ENCODE measurements around the gene HHIPL1.

HHIPL1 gene

GRCh38 chr14:99644723-99645544 lies at the start of gene HHIPL1:
Gene HHIPL1, plus strand, starts transcription at chr14:99645129. Its CDS starts 79 bp downstream, at chr14:99645208.
- no peak for TF ChIP-seq CTCF (IDR thresholded peaks at IDR 0.05; ENCODE audit: low read depth, low read length)
- no peak within 1 kb of the TSS for H3K4me3 ChIP-seq (ENCODE audit: low read depth, low read length)
- no peaks in the 10 kb centered on the region for H3K27me3 ChIP-seq (ENCODE audit: insufficient read depth, low read depth, severe bottlenecking)
- H3K27ac ChIP-seq: no peak within 1 kb of the TSS
- no peaks in the 10 kb centered on the region for H3K36me3 ChIP-seq
- DNase-seq: no peak
- no peaks in the 10 kb centered on the region for H3K9me3 ChIP-seq (ENCODE audit: severe bottlenecking)

DNA sequence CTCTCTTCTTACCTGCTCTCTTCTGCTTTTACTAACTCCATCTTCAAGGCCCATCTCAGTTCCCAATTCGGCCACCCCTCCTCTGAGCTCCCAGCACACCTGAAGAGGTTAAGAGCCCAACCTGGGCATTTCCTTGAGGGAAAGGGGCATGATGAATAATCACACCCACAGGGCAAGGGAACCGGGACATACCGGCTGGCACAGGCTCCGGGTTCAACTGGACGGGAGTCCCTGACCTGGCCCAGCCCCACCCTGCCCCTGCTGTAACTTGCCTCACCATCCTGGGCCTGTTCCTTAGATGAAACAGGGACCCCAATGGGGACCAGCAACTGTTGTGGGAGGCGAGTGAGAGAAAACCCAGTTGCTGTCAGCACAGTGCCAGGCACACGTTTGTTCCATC lies 49.4 kb upstream of the HHIPL1 start:
- DNase-seq: no peak
- no peaks in the 10 kb centered on the region for H3K27me3 ChIP-seq (ENCODE audit: insufficient read depth, low read depth, severe bottlenecking)
- no peak overlapping the region for H3K27ac ChIP-seq
- H3K36me3 ChIP-seq: peaks cover 45% of the 10 kb centered on the region
- H3K4me3 ChIP-seq (ENCODE audit: low read depth, low read length): no peak overlapping the region
- no peaks in the 10 kb centered on the region for H3K9me3 ChIP-seq (ENCODE audit: severe bottlenecking)
- no peak for TF ChIP-seq CTCF (IDR thresholded peaks at IDR 0.05; ENCODE audit: low read depth, low read length)

DNA sequence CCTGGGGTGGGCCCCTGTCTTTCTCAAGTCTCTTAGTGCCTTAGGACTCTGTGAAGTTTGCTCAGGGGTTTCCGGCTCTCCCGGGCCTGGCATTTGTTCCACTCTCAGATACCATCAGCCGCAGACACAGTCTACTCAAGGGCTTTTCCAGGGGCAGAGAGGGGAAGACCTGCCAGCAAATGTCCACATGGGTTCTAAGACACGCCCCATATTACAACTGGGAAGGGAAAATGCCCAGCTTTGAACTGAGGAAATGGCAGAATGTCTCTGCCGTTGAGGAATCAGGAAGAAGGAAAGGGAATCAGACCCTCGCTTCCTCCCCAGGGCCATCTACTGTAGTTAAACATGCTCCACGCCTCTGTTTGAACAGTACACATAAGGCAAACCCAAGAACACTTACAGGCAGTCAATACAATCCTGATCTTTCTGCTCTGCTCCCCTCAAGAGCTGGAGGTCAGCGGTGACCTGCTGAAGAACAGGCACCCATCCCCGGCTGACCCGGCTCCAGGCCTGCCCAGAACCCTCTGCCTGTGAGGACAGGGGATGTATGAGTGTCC lies 48.8 kb upstream of the HHIPL1 start:
- no peak overlapping the region for H3K27ac ChIP-seq
- no peak overlapping the region for H3K4me3 ChIP-seq (ENCODE audit: low read depth, low read length)
- H3K36me3 ChIP-seq: peaks cover 51% of the 10 kb centered on the region
- H3K9me3 ChIP-seq (ENCODE audit: severe bottlenecking): no peaks in the 10 kb centered on the region
- no peak for DNase-seq
- no peak for TF ChIP-seq CTCF (IDR thresholded peaks at IDR 0.05; ENCODE audit: low read depth, low read length)
- no peaks in the 10 kb centered on the region for H3K27me3 ChIP-seq (ENCODE audit: insufficient read depth, low read depth, severe bottlenecking)

DNA sequence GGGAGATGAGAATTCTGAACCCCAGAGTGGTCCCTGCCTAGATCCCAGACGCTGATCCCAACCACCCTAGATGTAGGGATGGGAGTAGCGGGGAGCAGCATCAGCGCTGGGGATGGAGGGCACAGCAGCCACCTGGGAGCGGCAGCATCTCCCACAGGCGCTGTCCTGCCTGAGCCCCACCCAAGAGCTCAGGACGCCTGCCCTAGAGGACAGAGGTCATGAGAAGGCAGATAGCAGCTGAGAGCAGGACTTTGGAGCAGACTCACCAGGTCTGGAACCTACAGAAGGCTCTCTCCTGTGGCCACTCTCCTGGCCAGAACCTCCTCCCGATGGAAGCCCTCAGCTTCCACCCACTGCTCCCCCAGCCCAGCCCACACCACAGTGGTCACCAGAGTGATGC lies 48.2 kb upstream of the HHIPL1 start:
- no peak for DNase-seq
- Histone ChIP-seq H3K9me3 (ENCODE audit: severe bottlenecking) (no peaks in the 10 kb centered on the region), H3K4me3 (ENCODE audit: low read depth, low read length) (no peak overlapping the region), H3K36me3 (peaks cover 56% of the 10 kb centered on the region), H3K27me3 (ENCODE audit: insufficient read depth, low read depth, severe bottlenecking) (no peaks in the 10 kb centered on the region), H3K27ac (no peak overlapping the region)
- no peak for TF ChIP-seq CTCF (IDR thresholded peaks at IDR 0.05; ENCODE audit: low read depth, low read length)

DNA sequence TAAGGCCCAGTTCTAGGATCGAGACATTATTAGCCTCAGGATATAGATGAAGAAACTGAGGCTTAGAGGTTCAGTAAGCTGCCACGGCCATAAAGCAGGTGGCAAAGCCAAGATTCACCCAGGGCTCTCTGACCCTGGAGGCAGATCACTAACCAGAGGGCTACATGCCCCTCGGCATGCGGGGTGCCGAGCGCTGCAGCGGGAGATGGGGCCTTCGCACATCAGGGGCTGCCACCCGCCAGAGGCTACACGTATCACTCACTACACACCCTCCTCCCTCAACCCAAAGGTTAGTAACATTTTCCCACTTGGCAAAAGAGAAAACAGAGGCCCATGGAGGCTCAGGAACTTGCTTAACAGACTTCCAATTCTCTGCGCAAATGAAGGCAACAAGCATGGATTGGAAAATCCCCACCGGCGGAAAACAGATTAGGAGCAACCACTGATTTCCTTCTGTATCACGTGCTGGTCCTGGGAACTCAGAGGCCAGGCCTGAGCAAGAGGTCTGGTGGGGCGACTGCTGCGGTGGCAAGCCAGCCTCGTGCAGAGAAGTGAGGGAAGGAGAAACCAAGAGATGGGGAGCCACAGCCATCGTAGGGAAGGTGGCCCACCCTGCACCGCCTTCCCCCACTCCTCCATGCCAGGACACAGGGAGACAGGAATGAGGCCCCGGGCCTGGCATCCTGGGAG lies 46.9 kb upstream of the HHIPL1 start:
- TF ChIP-seq CTCF (IDR thresholded peaks at IDR 0.05; ENCODE audit: low read depth, low read length): no peak
- H3K36me3 ChIP-seq: peaks cover 65% of the 10 kb centered on the region
- peak overlapping the region; percentile 56 for H3K27ac ChIP-seq
- no peak overlapping the region for H3K4me3 ChIP-seq (ENCODE audit: low read depth, low read length)
- peak; percentile 77 for DNase-seq
- no peaks in the 10 kb centered on the region for H3K9me3 ChIP-seq (ENCODE audit: severe bottlenecking)
- no peaks in the 10 kb centered on the region for H3K27me3 ChIP-seq (ENCODE audit: insufficient read depth, low read depth, severe bottlenecking)

All from WERI-Rb-1 (cell line).